ENCODE data around the gene ANTXRL.
"Not testable (repeated sequence)": the region's sequence is repeated elsewhere in the genome, so short reads cannot be mapped to it uniquely, and the experiment has no call there.

Gene ANTXRL

DNA sequence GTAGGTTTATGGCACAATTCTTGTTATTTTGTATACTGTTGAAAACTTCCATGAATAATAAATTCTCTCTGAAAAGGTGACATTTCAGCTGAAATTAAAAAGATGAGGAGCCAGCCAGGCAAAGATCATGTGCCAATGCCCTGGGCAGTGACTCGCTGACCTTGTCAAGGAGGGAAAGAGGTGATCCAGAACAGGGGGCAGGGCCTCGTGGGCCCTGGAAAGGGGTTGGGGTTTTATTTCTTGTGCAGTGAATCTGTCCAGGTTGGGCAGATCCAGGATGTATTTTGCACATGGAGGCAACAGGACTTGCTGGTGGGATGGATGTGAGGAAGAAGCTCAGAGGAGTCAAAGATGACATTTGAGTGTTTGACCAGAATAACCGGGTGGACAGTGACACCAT, 31.6 kb upstream of the ANTXRL start:
- not testable (repeated sequence) for DNase-seq

DNA sequence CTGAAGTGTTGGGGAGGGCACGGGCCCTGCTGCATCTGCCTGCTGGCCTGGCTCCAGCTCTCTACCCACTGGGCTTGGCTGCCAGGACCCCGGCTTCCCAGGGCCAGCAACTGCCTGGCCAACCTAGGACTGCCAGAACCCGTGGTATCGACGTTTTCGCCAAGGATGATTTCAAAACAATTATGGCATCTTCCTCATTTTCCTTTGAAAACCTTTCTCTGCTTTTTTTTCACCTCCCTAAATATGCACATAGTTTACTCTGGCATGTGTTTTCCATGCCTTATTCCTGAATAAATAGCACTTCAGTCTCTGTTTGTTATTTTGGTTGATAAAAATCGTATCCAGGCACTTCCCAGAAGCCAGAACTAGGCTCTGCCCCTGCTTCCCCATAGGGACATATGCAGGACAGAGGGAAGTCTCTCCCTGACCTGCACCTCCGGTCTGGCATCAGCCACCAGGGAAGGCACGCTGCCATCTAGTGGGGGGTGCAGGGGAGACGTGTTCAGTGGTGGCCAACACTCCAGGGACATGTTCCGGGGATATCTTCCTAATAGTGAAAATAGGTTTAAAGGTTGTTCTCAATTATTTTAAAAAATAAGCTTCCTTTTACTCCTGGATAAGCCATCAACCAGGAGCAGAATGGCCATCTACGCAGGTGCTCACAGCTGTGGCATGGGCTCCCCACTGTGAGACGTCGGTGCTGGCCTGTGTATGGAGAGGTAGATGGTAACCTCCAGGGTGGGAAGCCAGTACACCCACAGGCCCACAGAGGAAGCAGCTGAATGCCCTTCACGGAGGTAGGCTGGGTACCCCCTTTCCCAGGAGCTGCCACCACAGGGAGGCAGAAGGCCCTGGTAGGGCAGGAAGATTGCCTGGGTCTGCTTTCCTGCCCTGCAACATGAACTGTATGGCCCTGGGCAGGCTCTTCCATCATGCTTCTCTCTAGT, 30.7 kb upstream of the ANTXRL start:
- DNase-seq = peak; percentile 3 to 48

DNA sequence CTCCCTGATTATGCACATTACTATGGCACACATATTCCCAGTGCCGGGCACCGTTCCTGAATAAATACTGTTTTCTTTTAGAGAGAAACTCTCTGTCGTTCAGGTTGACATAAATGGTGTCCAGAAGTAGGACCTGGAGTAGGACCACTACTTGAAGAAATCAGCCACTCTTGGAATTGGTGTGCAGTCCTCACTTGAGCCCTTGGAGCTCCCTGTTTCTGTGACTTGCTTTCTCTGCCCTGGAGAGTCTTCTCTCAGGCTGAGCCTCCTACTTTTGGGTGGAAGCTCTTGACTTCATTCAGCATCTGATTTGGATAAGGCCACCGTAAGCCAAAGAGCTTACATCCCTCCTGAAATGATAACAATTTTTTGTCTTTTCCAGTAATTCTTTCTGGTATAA, 29.7 kb upstream of the ANTXRL start:
- no peak for DNase-seq

DNA sequence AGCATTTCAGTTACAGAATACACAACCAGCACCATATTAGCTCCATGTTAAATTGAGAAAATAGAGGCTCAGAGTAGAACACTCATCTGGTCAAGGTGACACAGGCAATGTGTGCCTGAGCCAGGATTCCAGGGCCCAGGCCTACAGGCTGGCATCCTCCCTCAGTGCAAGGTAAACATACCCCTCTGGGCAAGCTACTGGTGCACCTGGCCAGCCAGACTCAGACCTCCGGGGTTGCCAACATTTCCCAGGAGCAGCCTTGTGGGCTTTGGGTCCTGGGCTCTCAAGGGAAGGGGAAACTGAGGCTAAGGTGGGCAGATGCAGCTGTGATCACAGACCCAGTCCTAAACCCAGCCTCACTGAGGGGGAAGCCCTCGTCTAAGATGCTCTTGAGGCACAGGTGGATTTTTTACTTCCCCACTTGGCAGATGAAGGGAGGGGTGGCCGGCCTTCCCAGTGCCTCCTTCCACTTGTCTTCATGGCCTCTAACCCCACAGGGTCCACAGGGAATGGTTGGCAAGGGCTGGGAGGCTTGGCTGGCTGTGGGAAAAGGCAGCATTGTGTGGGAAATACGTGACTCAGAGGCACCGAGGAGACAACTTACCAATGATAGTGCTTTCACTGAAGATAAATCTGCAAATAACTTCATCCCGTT, 23.8 kb upstream of the ANTXRL start:
- DNase-seq = not testable (repeated sequence)

DNA sequence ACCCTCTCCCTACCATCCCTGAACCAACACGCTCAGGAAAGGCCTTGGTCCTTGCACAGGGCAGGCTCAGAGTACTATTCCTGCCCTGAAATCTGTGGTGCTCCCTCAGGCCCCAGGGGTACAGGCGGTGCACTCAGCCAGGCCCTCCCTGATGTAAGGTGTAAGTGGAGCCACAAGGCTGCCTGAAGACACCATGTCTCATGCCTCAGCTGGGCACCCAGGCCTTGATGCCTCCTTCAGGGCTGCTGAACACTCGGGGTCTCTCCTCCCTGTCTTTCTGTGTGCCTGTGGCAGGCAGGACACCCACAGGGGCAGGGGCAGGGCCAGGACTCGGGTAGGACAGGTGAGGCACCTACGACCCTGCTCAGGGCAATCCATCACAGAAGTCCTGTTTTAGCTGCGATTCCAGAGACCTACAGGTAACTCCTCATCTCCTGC, 22.9 kb upstream of the ANTXRL start:
- DNase-seq = no peak

DNA sequence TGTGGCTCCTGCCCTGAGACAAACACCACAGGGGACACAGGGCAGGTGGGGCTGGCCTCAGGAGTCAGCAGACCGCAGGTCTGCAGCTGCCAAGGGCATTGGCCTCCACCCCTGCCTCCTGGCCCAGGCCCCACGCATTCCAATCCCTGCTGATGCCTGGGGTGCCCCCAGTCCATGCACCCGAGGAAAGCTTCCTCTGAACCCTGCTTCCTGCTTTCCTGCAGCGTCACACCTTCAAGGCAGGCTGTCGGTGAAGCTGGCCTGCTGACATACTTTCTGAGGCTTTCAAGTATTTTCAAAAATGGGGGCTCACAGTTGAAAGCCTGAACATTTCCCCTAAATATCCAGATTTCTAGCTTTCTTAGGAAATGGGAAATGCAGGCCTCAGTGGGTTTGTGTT, 22.5 kb upstream of the ANTXRL start:
- DNase-seq = no peak

DNA sequence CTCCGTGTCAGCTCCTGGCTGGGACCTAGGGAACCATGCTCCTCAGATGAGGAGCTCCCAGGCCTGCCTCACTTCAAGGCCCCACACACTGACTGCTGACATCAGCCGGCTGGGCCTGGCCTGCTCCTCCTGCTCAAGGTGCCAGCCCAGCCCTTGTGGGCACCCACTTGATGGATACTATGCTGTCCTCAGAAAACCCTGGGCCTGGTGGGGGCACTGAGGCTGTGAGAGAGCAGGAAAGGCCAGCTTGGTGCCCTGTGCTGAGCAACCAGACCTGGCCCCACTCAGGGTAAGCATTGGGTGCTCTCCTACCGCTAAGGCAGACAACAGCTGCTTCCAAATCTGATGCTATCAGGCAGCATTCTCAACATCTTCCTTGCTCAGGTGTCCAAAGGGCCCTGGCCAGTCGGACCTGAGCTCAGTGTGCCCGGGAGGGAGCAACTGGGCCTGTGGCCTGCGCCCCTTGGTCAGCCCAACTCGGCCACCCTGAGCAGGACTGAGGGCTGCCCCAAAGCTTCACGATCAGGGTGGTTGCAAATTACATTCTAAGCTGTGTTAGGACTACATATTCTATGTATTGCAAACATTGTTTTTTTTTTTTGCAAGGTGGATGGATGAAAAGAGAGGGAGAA, 21.9 kb upstream of the ANTXRL start:
- DNase-seq = no peak

DNA sequence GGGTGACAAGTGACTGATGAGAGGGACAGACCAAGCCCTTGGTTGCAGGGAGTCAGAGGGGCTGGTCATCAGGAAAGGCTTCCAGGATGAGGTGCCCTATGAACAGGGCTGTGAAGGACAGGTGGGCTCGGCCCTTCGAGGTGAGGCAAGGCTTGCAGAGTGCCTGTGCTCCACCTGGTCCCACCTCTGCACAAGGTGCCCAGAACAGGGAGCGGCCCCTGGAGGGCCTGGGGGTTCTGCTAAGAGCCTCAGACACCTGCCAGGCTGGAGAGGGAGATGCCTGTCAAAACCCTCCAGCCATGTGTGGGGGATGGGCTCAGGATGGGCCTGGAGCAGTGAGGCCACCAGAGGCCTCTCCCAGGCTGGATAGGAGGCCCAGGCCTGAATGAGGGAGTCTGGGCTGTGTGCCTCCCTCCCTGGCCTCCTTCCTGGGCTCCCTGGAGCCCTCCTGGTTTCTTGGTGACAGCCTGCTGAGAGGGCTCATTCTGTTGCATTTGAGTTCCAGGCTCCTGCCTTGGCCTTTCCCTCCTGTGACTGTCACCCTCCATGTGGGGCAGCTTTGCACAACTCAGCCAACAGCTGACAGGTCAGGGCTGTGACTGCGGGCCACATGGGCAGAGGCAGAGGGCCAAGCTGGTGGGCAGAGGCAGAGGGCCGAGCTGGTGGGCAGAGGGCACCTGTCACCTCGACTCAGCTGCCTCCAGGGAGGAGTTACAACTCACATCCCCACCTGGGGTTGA, 21.1 kb upstream of the ANTXRL start:
- not testable (repeated sequence) for DNase-seq

DNA sequence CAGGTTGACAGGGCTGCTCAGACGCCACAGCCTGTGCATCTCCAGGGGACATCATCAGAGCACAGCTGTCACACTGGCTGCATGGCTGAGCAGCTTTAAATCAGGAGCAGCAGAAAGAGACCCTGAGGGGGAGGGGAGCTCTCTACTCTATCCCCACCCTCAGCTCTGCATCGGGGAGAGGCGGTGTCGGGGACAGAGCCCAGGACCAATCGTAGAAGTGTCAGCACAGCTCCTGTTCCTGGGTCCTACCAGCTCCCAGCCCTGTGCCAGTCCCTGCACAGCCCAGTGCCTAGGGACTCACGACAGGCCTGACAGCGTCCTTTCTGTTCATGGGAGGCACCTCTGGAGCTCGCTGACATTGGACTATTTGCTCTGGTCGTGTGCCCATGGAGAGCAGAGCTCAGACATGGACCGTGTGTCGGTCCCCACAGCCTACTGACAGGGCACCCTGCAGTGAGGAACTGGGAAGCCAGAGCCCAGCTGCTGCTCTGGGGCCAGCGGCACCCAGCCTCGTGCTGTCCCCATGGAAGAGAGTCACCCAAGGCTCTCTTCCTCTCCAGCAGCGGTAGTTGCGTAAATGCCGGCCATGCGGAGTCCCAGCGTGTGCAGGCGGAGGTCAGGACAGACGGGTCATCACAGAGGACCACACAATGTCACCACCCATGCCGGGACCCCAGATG, 20.4 kb upstream of the ANTXRL start:
- DNase-seq = peak; percentile 61 to 80

DNA sequence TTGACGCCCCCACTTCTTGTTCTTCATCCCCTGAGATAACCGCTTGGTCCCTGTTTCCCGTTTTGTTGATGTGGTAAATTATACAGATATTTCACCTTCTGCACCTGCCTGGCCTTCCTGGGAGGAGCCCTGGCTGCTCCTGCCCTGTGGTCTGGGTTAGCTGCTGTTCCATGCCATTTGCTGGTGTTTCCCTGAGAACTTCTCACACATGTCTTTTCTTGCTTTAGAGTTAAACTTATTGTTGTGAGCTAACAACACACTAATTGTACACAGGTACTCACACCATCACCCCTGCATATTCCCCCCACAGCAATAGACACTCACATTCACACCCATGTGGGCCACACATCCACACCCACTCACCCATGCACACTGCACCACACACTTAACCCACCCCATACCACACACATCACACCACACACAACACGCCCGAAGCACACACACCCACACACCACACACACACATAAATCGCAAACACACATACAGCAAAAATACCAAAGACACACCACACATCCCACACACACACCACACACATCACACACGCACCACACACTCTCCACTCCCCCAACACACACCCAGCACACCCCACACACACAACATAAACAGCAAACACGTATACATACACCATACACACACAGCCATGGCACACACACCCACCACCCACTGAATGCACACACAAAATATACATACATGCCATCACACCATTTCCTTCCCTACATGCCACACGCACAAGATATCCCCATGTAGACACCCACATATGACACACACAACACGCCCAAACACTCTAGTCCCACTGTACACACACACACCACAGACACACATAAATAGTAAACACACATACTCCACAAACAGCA, 19.4 kb upstream of the ANTXRL start:
- DNase-seq = no peak

DNA sequence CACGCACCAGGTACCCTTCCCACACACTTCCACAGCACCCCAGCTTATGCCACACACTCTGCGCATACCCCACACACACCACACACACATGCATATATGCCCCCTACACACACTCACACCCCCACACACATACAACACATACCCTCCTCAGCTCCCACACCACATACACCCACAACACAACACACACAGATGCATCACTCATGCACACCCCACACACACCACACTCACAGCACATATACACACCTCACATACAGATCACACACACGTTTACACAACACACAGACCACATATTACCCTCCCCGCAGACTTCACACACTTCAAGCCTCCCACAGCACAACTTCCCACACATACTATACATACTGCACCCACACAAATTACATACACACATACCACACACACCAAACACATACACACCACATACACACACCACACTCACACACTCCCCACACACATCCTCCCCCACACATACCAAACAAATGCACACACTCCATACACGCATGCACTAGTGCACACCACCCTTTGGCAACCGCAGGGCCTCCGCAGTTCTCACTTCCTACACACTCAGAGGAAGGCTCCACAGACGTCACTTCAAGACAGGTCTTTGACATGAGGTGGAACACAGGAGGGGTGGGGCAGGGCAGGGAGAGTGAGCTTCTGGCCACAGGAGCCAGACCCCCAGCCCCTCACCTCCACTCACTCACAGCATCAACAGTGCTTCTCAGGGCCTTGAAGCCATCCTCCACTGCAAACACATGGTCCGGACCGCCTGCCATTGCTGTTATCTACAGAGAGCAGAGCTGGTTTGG, 18.5 kb upstream of the ANTXRL start:
- DNase-seq = no peak

DNA sequence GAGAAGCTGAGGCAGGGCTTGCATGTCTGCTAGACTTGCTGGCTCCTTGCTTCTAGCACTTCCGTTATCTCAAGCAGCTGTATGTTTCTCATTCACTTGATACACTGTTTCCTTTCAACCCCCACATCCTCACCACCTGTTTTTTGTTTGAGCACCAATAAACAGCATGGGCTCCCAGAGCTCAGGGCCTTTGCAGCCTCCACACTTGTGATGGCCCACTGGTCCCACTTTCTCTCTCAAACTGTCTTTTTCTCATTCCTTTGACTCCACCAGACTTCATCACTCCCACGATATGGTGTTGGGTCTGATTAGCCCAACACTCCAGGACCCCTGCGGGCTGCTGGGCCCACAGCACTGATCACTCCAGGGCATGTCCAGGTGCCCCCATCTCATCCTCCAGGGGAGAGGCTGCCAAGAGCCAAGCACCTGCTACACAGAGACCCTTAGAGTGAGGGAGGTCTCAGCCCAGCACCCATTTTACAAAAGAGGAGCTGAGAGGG, 17.2 kb upstream of the ANTXRL start:
- peak in 1 of 2 experiments; percentile 24 for DNase-seq

DNA sequence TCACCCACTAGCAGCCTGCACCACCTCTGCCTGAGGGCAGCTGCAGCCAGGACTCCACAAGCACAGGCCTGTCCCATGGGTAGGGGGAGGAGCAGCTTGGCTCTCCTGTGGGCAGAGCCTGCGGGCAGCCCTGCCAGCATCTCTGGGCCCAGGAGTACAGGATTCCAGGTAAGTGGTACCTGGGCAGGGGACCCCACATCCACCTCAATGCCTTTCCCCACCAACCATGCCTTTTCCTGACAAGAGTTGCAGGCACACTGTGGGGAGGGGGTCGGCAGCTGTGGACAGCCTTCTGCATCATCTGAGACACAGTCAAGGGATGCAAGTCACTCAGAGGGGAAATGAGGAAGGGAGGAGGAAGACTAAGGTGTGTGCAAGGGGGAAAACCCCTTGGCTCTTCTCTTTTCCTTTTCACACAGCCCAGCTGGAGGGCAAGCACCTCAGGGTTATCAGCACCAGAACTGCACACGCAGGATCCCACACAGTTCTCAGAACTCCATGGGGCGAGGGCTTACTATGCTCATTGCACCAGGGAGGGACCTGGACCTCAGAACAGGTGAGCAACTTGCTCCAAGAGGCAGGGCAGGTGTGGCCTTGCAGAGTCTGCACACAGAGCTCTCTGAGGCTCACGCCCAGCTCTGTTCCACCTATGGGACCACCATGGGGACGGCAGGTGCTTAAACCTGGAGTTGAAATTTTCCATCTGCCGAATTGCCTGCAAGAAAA, 16.5 kb upstream of the ANTXRL start:
- no peak for DNase-seq

DNA sequence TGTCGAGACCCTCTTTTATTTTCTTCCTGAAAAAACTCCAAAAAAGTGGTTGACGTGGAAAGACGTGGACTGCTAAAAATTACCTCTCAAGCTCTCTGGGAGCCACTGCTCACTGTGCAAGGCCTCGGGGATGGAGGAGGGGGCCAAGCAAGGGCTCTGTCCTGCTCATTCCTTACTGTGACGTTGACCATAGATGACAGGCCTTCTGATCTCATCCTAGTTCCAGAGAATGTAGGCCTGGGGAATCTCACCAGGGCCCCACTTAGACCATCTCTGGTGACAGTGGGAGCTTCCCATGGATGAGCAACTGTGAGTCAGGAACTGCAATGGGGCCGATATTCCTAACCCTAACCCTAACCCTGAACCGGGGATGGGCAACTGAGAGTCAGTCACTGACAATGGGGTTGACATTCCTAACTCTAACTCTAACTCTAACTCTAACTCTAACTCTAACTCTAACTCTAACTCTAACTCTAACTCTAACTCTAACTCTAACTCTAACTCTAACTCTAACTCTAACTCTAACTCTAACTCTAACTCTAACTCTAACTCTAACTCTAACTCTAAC, 15.8 kb upstream of the ANTXRL start:
- not testable (repeated sequence) for DNase-seq

DNA sequence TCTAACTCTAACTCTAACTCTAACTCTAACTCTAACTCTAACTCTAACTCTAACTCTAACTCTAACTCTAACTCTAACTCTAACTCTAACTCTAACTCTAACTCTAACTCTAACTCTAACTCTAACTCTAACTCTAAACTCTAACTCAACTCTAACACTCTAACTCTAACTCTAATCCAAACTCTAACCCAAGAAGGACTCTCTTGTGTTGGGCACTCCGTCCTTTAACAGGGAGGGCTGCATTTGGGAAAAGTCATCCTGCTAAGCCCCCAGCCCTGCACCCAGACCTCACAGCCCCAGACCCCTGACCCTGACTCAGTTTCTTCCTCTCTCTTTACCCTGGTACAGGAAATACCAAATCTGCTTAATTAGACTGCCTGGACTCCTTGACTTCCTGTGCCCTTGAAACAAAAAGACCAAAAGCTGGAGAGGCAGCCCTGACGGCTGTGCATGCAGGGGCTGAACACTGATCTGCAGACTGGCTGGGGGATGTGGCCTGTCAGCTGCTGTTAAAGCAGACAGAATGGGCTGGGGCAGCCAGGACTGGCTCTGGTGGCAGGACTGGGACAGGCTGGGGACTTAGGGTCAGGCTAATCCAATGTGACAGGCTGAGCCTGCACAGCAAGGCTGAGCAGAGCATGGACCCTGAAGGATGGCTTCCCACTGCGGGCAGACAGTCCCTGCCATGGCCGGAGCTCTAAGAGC, 14.8 kb upstream of the ANTXRL start:
- DNase-seq = not testable (repeated sequence)

DNA sequence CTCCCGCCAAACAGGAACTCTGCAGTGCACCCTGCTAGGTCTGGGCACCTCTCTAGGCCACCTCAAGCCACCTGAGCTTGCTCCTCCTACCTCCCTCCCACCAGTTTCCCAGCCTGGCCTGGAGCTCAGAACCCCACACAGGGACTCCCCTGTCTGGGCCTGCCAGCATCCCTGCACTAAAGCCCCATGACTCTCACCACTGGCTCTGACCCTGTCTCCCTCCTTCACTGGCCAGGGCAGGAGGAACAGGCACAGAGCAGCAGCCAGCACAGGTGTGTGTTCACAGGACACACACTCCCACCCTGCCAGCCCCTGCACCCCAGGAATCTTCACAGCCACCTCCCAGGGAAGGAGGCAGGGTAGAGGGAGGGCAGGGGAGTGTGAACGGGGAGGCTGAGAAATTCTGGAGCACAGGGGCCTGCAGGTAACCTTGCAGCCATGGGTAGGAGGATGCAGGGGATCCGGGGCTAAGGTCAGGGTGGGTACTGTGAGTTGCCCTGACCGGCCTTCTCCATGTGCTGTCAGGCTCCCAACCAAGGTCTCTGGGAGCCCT, 13.9 kb upstream of the ANTXRL start:
- DNase-seq = no peak

DNA sequence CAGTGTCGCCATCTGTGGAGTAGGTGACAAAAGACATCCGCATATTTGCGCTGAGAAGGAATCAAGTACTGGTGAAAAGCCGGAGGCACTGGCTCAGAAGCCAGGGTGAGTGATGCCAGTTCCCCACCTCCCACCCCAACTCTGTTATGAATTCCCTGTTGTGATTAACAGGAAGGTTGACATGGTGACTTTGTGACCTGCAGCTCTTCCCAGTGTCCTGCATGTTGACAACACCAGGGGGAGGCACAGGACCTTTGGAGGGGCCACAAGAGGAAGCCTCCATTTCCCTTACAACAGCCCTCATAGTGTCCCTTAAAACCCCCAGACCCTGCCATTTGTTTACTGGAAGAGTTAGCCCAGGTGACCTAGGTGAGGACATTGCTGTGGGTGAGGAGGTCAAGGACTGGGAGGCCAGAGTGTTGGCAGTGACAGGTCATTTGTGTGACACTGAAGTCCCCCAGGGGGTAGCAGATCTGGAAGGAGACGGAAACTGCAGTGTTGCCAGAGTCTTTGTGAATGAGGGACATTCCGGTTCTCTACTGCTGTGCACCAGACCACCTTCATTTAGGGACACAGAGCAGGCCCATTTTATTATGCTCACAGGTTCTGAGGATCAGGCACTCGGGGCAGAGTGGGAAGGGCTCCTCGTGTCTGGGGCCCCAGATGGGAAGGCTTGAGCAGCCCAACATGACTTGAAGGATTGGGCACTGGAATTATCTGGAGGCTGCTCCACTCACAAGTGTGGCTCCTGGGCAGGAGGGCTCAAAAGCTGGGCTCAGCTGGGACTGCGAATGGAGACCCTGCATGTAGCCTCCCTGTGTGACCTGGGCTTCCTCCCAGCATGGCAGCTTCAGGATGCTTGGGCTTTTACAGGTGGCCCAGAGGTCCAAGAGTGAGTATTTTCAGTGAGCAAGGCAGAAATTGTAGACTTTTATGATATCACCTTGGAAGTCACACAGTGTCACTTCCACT, 13.0 kb upstream of the ANTXRL start:
- no peak for DNase-seq

Data from NCI-H524 (cell line).